ENCODE measurements around the gene LRRC75B. TPM values are rescaled to one million over a fixed set of nuclear protein-coding genes. Genes with fewer than 3 reads are reported as not detected.

The LRRC75B gene
- total and polyA plus RNA-seq, 2 of the 13 experiments (the other 11 are each of a cell fraction or from before 2014, with no cell fraction given): 11.8 to 34.8 TPM

GRCh38 chr22:24578355-24579257 is 14.3 kb downstream of the LRRC75B start (continued):
- TF ChIP-seq ZNF639 (CRISPR knock-in tag; conservative IDR thresholded peaks at IDR 0.05) (0 out of 2 replicates have a peak, but pooled peaks have one; percentile 34), ZNF776 (CRISPR knock-in tag; IDR thresholded peaks at IDR 0.05) (no peak), EP300 (IDR thresholded peaks at IDR 0.05; ENCODE audit: low read depth in 2 of 2, low read length in 2 of 2) (peak; percentile 91 to 98), EP300 (CRISPR knock-in tag; IDR thresholded peaks at IDR 0.05; ENCODE audit: borderline replicate concordance) (peak; percentile 94), MED13 (CRISPR knock-in tag; IDR thresholded peaks at IDR 0.05) (peak; percentile 69), ZNF792 (CRISPR knock-in tag; IDR thresholded peaks at IDR 0.05) (peak; percentile 52; the same call in 1 of the 2 replicates), ERF (CRISPR knock-in tag; IDR thresholded peaks at IDR 0.05) (peak; percentile 89), TEF (CRISPR knock-in tag; IDR thresholded peaks at IDR 0.05) (no peak), RBM22 (optimal IDR thresholded peaks at IDR 0.05; ENCODE audit: low read length) (peak; percentile 92), ZNF232 (CRISPR knock-in tag; IDR thresholded peaks at IDR 0.05; ENCODE audit: borderline replicate concordance) (no peak), KDM4B (CRISPR knock-in tag; IDR thresholded peaks at IDR 0.05) (peak; percentile 65), DR1 (CRISPR knock-in tag; IDR thresholded peaks at IDR 0.05) (no peak), ZBTB4 (CRISPR knock-in tag; IDR thresholded peaks at IDR 0.05; ENCODE audit: borderline replicate concordance) (no peak), PHF21A (CRISPR knock-in tag; IDR thresholded peaks at IDR 0.05) (peak; percentile 96), ZNF788 (CRISPR knock-in tag; IDR thresholded peaks at IDR 0.05; ENCODE audit: borderline replicate concordance) (no peak), ATF6 (CRISPR knock-in tag; conservative IDR thresholded peaks at IDR 0.05) (no peak), ZNF777 (CRISPR knock-in tag; IDR thresholded peaks at IDR 0.05) (no peak), ZNF781 (CRISPR knock-in tag; IDR thresholded peaks at IDR 0.05; ENCODE audit: borderline replicate concordance, not compliant biosample characterization) (no peak), NFYB (CRISPR knock-in tag; IDR thresholded peaks at IDR 0.05) (no peak), ZNF441 (CRISPR knock-in tag; IDR thresholded peaks at IDR 0.05; ENCODE audit: borderline replicate concordance) (no peak), MBD4 (IDR thresholded peaks at IDR 0.05; ENCODE audit: borderline replicate concordance, low read length) (no peak; the same call in 1 of the 2 replicates), FOXA3 (CRISPR knock-in tag; IDR thresholded peaks at IDR 0.05) (peak; percentile 97), ZMAT5 (CRISPR knock-in tag; IDR thresholded peaks at IDR 0.05; ENCODE audit: borderline replicate concordance, low read depth) (no peak)

Measured in HepG2 (cell line).